ENCODE measurements around the gene MTG2.

Gene MTG2

GRCh38 chr20:62215991-62216635, 33.3 kb downstream of the MTG2 start:
- no peaks in the 10 kb centered on the region for H3F3A ChIP-seq (ENCODE audit: control insufficient read depth, insufficient read depth)
- no peaks in the 10 kb centered on the region for H3K9me2 ChIP-seq (replicated peaks; ENCODE audit: control insufficient read depth, low read length)
- no peak overlapping the region for H3K4me3 ChIP-seq (ENCODE audit: low read length)
- no peaks in the 10 kb centered on the region for H3K9me3 ChIP-seq (ENCODE audit: control insufficient read depth, insufficient read depth, low read length)
- H4K20me1 ChIP-seq (ENCODE audit: control insufficient read depth, insufficient read depth, low read depth, low read length) = peaks cover 9% of the 10 kb centered on the region; the same call in 1 of the 2 replicates
- H3K4me1 ChIP-seq (ENCODE audit: control insufficient read depth, low read length) = peaks cover 54% of the 10 kb centered on the region
- no peak for TF ChIP-seq EZH2phosphoT487 (IDR thresholded peaks at IDR 0.05; ENCODE audit: borderline replicate concordance, low read length)
- no peak for TF ChIP-seq CTCF (IDR thresholded peaks at IDR 0.05; ENCODE audit: low read depth, low read length, poor library complexity, severe bottlenecking)
- H3K27me3 ChIP-seq (ENCODE audit: control insufficient read depth, low read length) = peaks cover 37% of the 10 kb centered on the region
- no peaks in the 10 kb centered on the region for H3K79me2 ChIP-seq (ENCODE audit: control insufficient read depth, low read length)
- no peak overlapping the region for H3K27ac ChIP-seq (ENCODE audit: low read depth, low read length)
- 0 out of 2 replicates have a peak overlapping the region, but pooled peaks have one; percentile 17 for H3K4me2 ChIP-seq (ENCODE audit: low read length)
- H3K36me3 ChIP-seq (ENCODE audit: control insufficient read depth, low read length) = no peaks in the 10 kb centered on the region

GRCh38 chr20:62216636-62217566, 34.1 kb downstream of the MTG2 start:
- peaks cover 9% of the 10 kb centered on the region; the same call in 1 of the 2 replicates for H4K20me1 ChIP-seq (ENCODE audit: control insufficient read depth, insufficient read depth, low read depth, low read length)
- H3K27ac ChIP-seq (ENCODE audit: low read depth, low read length) = no peak overlapping the region
- H3K4me2 ChIP-seq (ENCODE audit: low read length) = peak overlapping the region; percentile 17

More at GRCh38 chr20:62216636-62217566, 34.1 kb downstream of the MTG2 start:
- H3K9me2 ChIP-seq (replicated peaks; ENCODE audit: control insufficient read depth, low read length) = no peaks in the 10 kb centered on the region
- H3K4me3 ChIP-seq (ENCODE audit: low read length) = no peak overlapping the region
- H3K9me3 ChIP-seq (ENCODE audit: control insufficient read depth, insufficient read depth, low read length) = no peaks in the 10 kb centered on the region
- H3K4me1 ChIP-seq (ENCODE audit: control insufficient read depth, low read length) = peaks cover 54% of the 10 kb centered on the region
- H3F3A ChIP-seq (ENCODE audit: control insufficient read depth, insufficient read depth) = no peaks in the 10 kb centered on the region
- peaks cover 45% of the 10 kb centered on the region for H3K27me3 ChIP-seq (ENCODE audit: control insufficient read depth, low read length)
- TF ChIP-seq EZH2phosphoT487 (IDR thresholded peaks at IDR 0.05; ENCODE audit: borderline replicate concordance, low read length) = no peak
- TF ChIP-seq CTCF (IDR thresholded peaks at IDR 0.05; ENCODE audit: low read depth, low read length, poor library complexity, severe bottlenecking) = no peak
- no peaks in the 10 kb centered on the region for H3K36me3 ChIP-seq (ENCODE audit: control insufficient read depth, low read length)
- no peaks in the 10 kb centered on the region for H3K79me2 ChIP-seq (ENCODE audit: control insufficient read depth, low read length)
